ENCODE results near the gene DPP10. TPM values are rescaled to one million over a fixed set of nuclear protein-coding genes. Genes with fewer than 3 reads are reported as not detected.

Gene DPP10
- total RNA-seq, 4 donors from 2014 or later = 1.9 to 8.3 (median 2.9) TPM

DNA sequence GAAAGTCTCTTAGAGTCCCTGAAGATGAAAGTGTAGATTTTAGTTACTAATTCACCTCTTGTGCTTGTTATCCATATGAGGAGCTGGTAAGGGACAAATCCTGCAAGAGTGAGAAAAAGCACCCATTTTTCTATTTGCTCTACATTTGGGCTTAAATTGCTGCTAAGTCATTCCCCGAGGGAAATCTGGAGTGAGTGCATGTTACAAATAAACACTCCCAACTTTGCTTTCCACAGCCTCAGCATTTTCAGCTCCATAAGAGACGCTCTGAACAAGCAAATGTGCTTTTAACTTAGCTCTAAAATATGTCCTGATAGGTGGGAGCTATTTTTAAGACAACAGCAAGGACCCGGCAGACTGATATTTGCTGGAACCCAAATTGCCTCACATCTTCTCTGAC is 126.7 kb downstream of the DPP10 start:
- Histone ChIP-seq H3K4me3 (no peak overlapping the region), H3K4me1 (no peaks in the 10 kb centered on the region), H3K27me3 (no peaks in the 10 kb centered on the region), H3K9me3 (no peaks in the 10 kb centered on the region), H3K27ac (no peak overlapping the region), H3K36me3 (no peaks in the 10 kb centered on the region)
- no peak for TF ChIP-seq POLR2A (IDR thresholded peaks at IDR 0.05)
- TF ChIP-seq, protein P1, sequence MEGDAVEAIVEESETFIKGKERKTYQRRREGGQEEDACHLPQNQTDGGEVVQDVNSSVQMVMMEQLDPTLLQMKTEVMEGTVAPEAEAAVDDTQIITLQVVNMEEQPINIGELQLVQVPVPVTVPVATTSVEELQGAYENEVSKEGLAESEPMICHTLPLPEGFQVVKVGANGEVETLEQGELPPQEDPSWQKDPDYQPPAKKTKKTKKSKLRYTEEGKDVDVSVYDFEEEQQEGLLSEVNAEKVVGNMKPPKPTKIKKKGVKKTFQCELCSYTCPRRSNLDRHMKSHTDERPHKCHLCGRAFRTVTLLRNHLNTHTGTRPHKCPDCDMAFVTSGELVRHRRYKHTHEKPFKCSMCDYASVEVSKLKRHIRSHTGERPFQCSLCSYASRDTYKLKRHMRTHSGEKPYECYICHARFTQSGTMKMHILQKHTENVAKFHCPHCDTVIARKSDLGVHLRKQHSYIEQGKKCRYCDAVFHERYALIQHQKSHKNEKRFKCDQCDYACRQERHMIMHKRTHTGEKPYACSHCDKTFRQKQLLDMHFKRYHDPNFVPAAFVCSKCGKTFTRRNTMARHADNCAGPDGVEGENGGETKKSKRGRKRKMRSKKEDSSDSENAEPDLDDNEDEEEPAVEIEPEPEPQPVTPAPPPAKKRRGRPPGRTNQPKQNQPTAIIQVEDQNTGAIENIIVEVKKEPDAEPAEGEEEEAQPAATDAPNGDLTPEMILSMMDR (IDR thresholded peaks at IDR 0.05) = no peak
- no peak for DNase-seq

DNA sequence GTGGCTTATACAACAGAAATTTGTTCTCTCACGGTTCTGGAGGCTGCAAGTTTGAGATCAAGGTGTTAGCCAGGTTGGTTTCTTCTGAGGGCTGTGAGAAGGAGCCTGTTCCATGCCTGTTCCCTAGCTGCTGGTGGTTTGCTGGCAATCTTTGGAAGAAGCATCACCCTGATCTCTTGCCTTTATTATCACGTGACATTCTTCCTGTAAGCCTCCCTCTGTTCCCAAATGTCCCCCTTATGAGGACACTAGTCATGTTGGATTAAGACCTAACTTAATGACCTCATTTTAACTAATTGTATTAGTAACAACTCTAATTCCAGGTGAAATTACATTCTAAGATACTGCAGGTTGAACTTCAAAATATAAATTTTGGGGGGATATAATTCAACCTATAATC is 135.2 kb downstream of the DPP10 start:
- no peaks in the 10 kb centered on the region for H3K9me3 ChIP-seq
- no peaks in the 10 kb centered on the region for H3K4me1 ChIP-seq
- H3K27ac ChIP-seq = no peak overlapping the region
- DNase-seq = no peak
- TF ChIP-seq, protein P1 (IDR thresholded peaks at IDR 0.05) = no peak
- TF ChIP-seq POLR2A (IDR thresholded peaks at IDR 0.05) = no peak
- H3K4me3 ChIP-seq = no peak overlapping the region
- no peaks in the 10 kb centered on the region for H3K36me3 ChIP-seq
- H3K27me3 ChIP-seq = no peaks in the 10 kb centered on the region

DNA sequence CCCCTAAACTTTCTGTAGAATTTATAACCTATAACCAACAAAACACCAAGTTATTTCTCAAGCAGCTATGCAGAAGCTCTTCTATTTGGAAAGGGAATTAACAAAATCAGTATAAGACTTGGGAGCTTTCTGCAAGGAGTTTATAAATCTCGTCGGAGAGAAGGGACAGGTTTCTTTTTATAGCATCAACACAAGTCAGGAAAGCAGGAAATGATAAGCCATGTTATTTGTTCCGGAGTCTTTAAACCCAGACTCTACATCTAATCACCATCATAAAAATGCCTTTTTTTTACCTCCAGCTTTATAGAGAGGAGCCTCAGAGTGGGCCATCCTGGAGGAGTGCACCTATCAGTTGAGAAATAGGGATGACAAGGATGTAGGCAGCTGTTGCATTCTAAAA is 137.1 kb downstream of the DPP10 start:
- Histone ChIP-seq H3K9me3 (no peaks in the 10 kb centered on the region), H3K4me3 (no peak overlapping the region), H3K4me1 (no peaks in the 10 kb centered on the region), H3K27ac (no peak overlapping the region), H3K36me3 (no peaks in the 10 kb centered on the region), H3K27me3 (no peaks in the 10 kb centered on the region)
- TF ChIP-seq POLR2A (IDR thresholded peaks at IDR 0.05) = no peak
- TF ChIP-seq, protein P1 (IDR thresholded peaks at IDR 0.05) = no peak
- DNase-seq = no peak

DNA sequence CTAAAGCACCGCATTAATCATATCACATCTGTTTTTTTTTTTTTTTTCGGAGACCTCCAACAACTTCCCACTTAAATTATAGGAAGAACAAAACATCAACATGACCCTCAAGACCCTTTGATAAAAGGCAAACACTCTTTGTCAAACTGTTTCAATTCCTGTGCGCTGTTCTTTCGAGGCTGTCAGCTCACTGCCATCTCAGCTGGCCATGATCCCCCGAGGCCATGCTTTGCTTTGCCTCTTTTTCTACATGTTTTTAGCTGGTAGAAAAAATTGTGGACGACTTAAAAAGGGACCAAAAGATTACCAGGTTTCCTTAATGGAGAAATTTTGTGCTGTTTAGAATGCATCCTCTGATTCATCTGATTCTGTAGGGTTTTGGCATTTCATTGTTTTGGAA is 138.2 kb downstream of the DPP10 start:
- no peak overlapping the region for H3K4me3 ChIP-seq
- no peaks in the 10 kb centered on the region for H3K27me3 ChIP-seq
- no peaks in the 10 kb centered on the region for H3K4me1 ChIP-seq
- no peaks in the 10 kb centered on the region for H3K9me3 ChIP-seq
- no peaks in the 10 kb centered on the region for H3K36me3 ChIP-seq
- no peak for TF ChIP-seq POLR2A (IDR thresholded peaks at IDR 0.05)
- TF ChIP-seq, protein P1 (IDR thresholded peaks at IDR 0.05) = no peak
- no peak for DNase-seq
- H3K27ac ChIP-seq = no peak overlapping the region

DNA sequence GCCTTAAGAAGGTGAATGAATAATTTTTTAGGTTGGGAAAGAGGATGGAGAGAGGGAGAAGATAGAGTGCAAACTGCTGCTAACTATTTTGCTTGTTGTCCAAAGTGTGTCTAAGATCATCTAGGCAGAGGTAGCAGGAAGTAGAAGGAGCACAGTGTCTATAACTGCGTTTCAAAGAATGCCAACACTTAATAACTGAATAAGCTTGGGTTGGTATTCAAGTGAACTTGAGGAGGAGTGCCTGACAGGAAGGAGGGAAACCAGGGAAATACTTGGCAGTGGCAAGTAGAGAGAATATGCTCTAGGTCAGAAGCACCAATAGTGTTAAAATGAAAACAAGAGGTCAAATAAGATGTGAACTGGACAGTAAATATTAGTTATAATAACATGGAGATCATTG is 155.9 kb downstream of the DPP10 start:
- H3K4me1 ChIP-seq = no peaks in the 10 kb centered on the region
- no peaks in the 10 kb centered on the region for H3K36me3 ChIP-seq
- H3K27me3 ChIP-seq = no peaks in the 10 kb centered on the region
- H3K4me3 ChIP-seq = no peak overlapping the region
- DNase-seq = no peak
- TF ChIP-seq, protein P1 (IDR thresholded peaks at IDR 0.05) = no peak
- no peak for TF ChIP-seq POLR2A (IDR thresholded peaks at IDR 0.05)
- no peaks in the 10 kb centered on the region for H3K9me3 ChIP-seq
- no peak overlapping the region for H3K27ac ChIP-seq

DNA sequence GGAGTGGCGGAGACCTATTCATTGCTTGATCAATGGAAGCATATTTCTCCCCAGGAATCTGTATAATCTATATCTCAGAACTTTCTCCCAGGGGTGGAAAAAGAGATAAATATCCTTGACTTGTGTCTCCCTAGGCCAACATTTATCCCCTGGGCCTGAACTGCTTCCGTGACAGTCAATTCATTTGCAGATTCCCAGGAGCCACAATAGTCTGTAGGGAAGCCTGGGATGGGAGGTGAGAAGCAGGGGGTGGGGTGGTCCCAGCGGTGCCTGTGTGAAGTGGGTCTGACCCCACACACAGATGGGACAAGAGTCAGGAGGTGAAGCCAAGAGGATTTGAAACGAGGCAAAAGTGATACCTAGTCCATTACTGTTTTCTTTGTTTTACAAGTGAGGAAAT is 166.8 kb downstream of the DPP10 start:
- DNase-seq = no peak
- Histone ChIP-seq H3K4me3 (no peak overlapping the region), H3K27me3 (no peaks in the 10 kb centered on the region), H3K36me3 (no peaks in the 10 kb centered on the region), H3K27ac (no peak overlapping the region), H3K9me3 (no peaks in the 10 kb centered on the region), H3K4me1 (no peaks in the 10 kb centered on the region)
- TF ChIP-seq POLR2A (IDR thresholded peaks at IDR 0.05) = no peak
- TF ChIP-seq, protein P1 (IDR thresholded peaks at IDR 0.05) = no peak
